Measurements from ENCODE around the gene ANKFN1.

ANKFN1 gene

DNA sequence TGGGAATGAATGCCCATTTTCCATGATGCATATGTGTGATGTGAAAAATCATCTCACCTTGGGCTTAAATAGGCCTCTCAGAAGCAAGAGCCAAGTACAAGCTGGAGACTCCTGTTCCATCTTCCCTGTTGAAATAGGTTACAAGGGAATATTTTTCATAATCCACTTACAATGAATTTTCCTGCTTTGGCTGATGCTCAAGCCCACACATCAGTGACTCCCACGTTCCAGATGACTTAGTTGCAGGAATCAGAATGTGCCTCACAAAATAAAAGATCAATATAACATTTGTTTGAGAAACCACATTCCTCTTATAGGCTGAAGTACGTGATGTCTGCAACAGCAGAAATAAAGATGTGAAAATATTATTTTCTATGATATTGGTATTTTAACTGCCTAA is 24.1 kb downstream of the ANKFN1 start:
- DNase-seq (ENCODE audit: low spot score), result no peak

- DNase-seq (ENCODE audit: low spot score), result no peak
Observed at GRCh38 chr17:56178203-56178602, 24.9 kb downstream of the ANKFN1 start.

GRCh38 chr17:56182081-56182480 is 28.8 kb downstream of the ANKFN1 start:
- DNase-seq (ENCODE audit: low spot score), result no peak

GRCh38 chr17:56184650-56185049 is 31.4 kb downstream of the ANKFN1 start:
- DNase-seq (ENCODE audit: low spot score), result no peak

GRCh38 chr17:56185491-56186221 is 32.4 kb downstream of the ANKFN1 start:
- no peak for DNase-seq (ENCODE audit: low spot score)

GRCh38 chr17:56186222-56186786 is 33.0 kb downstream of the ANKFN1 start:
- DNase-seq (ENCODE audit: low spot score), result peak; percentile 26

DNA sequence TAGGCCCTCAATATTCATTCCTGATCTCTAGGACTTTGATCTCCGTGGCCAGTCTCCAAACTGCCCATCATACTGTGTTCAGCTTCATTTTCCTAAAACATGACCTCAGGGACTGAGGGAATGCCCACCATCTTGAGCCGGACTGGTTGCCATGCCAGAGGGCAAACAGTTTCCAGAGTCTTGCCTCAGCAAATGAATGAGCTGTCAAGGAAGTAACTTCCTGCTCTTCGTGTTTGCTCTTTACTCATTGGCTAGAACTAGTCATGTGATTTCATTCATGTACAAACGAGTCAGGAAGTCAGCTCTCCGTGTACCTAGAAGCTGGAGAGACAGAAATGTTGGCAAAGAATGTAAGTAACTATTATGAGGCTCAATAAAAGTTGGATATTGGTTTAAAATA is 50.2 kb downstream of the ANKFN1 start:
- DNase-seq (ENCODE audit: low spot score), result peak; percentile 91

GRCh38 chr17:56206351-56206750 is 53.1 kb downstream of the ANKFN1 start:
- DNase-seq (ENCODE audit: low spot score), result no peak

DNA sequence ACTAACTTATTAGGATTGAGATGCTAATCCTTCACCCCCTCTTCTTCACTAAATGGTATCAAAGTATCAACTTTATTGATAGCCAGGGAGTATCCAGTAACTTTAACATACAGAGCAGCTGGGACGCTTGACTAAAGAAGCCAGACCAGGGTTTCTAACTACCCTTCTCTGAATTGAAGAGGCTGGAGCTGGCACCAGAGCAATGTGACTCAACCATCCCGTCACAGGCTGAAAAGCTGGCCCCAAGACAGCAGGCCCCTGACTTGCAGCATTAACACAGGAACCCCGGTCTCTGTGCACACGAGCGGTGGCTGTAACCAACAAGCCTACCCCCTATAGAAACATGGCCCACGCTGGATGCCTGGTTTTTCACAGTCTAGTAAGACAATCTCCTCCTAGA is 59.8 kb downstream of the ANKFN1 start:
- DNase-seq (ENCODE audit: low spot score), result no peak

DNA sequence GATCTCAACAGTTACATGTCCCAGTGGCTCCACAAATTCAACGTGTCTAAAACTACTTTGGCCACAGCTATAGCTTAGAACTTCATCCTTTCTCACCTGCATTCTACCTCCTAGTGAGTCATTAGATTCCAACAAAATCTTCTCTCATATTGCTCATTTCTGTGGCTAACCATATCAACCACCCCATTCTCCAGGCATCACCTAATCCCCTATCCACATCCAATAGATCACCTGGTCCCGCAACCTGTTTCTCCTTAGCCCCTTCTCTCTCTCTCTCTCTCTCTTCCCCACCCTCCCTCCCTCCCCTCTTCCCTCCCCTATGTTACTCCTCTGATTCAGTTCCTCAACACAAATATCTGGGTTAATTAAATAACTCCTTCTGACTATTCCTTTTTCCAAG is 64.6 kb downstream of the ANKFN1 start:
- no peak for DNase-seq (ENCODE audit: low spot score)

- DNase-seq (ENCODE audit: low spot score), result no peak
Observed at GRCh38 chr17:56222255-56222654, 69.0 kb downstream of the ANKFN1 start.

DNA sequence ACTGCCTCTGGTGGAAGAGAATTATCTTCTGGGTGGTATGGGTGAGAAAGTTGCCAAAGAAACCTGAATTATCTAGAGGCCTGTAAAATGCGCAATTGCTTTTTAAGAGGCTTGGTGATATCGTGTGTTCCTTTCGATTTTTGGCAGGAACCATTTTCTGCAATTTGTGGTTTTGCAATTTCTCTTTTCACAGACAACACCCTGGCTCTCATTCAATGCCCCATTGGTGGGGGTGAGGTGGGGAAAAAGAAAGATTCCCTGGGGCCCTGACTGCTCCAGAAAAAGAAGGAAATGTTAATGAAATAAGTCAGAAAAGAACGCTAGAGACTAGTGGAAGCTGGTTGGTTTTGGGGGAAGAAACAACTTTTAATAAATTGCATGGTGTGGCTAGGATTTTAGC is 77.4 kb downstream of the ANKFN1 start:
- no peak for DNase-seq (ENCODE audit: low spot score)

GRCh38 chr17:56231252-56231651 is 78.0 kb downstream of the ANKFN1 start:
- DNase-seq (ENCODE audit: low spot score), result no peak

DNA sequence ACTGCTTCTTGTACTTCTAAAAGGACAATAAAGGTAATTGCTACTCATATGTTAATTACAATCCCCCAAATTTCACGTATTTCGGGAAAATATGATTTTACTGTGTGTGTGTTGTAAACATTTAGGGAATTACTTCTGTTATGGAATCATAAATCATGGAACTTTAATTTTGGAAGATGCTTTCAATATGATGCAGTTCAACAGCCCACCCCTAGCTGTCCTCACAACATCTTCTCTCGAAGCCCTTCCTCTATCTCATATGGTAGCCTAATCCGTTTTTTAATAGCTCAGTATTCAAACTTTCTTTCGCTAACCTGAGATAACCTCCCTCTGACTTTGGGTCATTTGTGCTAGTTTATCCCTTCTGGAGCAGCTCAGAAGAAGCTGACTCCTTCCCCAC is 78.4 kb downstream of the ANKFN1 start:
- DNase-seq (ENCODE audit: low spot score), result no peak

- DNase-seq (ENCODE audit: low spot score), result no peak
Observed at GRCh38 chr17:56244268-56244890, 91.1 kb downstream of the ANKFN1 start.

- no peak for DNase-seq (ENCODE audit: low spot score)
Observed at GRCh38 chr17:56247816-56248215, 94.5 kb downstream of the ANKFN1 start.

- no peak for DNase-seq (ENCODE audit: low spot score)
Observed at GRCh38 chr17:56257075-56257474, 103.8 kb downstream of the ANKFN1 start.

DNA sequence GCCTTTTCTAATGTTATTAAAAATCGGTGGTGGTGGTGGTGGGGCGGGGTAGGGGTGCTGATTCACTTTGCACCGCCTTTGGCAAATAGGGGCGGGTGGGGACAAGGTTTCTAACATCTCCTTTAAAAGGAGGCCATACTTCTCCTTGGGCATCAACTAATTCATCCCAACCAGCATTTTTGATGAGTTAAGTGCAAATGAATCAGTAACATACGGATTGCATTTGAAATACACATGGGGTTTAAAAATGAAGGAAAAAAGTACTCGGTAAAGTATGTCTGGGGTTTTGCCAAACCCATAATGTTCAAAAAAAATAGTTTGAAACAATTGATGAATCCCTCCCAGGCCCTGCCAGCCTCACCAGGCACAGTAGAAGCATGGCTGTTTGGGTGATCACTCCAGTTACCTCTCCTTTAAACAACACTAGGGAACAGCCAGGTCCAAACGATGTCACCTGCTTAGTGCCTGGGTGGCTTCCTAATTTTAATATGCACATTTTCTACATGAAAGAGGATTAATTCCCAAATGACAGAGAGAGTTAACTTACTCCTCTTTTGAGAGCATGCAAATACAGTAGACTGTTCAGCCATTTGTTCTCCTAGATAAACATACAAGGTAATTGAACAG is 107.2 kb downstream of the ANKFN1 start:
- no peak for DNase-seq (ENCODE audit: low spot score)

DNA sequence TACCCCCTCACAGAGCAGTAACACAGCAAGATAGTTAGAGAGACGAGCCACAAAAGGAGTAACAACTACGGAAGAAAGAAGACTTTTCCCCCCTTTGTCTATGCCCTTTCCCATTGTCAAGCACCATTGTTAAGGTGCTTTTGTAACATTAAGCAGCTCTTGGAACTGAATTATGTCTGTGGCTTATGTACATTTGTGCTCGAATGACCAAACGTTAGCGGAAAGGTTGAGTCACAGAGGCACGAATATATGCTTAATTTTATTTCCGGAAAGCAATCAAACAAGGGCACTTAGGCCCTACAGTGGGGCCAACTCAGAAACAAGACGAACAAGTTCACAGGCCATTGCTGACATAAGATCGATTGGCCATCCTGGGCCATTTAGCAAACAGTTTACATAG is 109.5 kb downstream of the ANKFN1 start:
- DNase-seq (ENCODE audit: low spot score), result no peak

DNA sequence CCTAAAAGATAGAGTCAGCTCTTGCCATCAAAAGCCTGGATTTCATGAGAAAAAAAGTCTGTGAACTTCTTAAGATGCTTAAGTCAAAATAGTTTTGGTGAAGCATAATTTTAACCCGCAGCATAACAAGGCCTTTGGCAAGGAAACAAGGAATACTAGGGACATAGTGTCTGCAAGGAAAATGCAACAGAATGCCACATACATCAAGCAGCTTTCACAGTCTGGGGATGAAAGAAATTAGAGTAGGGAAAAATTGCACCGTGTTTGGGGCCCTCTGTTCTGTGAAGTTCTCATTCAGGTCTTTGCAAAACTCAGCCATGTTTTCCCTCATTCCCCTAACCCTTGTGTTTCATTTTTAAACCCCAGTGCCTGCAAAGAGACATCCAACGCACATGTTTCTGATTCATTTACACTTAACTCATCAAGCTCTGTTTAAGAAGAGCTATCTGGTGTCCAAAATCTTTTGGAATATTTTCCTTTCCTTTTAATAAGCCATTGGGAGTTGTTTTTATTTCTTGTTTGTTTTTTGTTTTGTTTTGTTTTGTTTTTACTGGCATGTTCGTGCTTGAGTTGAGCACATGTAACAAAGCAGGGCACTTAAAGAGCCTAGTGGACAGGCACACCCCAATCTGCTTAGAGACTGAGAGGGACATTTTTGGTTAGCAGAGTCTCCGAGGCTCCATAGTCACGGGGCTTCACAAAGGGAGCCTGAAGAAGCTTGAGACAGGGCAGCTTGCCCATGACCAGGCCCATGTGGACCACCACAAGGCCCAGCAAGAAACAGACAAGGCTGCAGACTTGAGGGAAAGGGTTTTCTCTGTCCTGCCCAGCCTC is 116.5 kb downstream of the ANKFN1 start:
- no peak for DNase-seq (ENCODE audit: low spot score)

DNA sequence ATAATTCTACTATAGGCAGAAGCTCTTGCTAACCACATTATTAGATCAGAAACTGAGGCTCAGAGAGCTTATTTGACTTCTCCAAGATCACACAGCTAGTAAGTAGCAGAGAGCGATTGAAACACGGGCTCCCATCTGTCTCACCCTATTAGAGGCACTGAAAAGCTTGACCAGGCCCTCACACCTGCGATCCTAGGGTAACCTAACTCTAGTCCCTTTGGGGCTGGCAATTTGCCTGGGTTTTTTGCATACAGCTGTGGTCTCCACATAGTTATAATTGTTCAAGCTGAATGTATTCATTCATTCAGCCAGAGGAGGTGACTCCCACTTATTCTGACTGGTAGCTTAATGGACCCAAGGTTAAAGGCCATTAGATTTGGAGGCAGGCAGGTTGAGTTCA is 121.2 kb downstream of the ANKFN1 start:
- DNase-seq (ENCODE audit: low spot score), result no peak

DNA sequence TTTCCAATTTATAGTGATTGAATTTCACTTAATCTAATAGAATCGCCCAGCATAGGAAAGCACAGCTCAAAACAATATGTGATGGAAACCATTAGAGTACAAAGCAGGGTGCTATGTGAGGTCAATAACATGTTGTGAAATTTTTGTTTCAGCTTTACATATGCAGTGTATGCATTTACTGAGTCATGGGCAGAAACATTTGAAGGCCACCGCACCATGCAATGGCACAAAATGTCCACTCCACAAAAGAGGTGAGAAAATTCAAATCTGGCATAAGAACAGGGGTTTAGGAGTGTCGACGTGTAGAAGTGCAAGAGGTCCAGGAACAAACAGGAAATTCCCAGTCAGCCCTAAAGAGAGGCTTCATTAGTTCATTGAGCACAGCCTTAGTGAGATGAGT is 131.2 kb downstream of the ANKFN1 start:
- no peak for DNase-seq (ENCODE audit: low spot score)
